Mammary epithelial cell (primary cell): ENCODE data around the gene PNPLA5.

Source experiments
- EZH2 ChIP-seq: IDR thresholded peaks from 2 replicates; pipeline ENCODE4 v1.6.1; 2012; ENCODE audit warnings: low read length, inconsistent platforms, borderline replicate concordance
- TF ChIP-seq, protein P1 (sequence below), 2 donors: IDR thresholded peaks in 1 of 2; conservative IDR thresholded peaks in 1 of 2; 2 replicates each; pipeline ENCODE4 v1.5.1; 2011 to 2012; ENCODE audit warnings: inconsistent platforms in 2 of 2, low read length in 2 of 2, mild to moderate bottlenecking in 2 of 2, control low read depth in 1 of 2, low read depth in 1 of 2; ENCODE audit not compliant: insufficient read depth in 1 of 2; ENCODE audit errors: extremely low read depth in 1 of 2

DNA sequence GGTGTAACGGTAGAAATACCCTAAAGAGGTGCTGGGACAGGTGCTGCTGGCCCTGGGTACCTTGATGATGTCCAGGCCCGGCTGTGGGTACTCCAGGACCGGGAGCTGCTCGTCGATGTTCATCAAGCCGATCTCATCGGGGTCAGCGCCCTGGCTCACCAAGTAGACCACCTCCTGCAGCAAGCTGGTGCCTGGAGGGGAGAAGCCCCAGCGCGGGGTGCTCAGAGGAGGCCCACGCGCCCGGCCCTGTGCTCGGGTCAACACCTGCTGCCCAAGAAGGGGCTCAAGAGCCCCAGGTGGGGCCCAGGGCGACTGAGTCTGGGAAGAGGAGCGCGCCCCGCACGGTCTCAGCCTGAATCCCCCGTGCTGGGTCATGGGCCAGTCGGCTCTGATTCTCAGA is 50.1 kb downstream of the PNPLA5 start:
- TF ChIP-seq, protein P1, sequence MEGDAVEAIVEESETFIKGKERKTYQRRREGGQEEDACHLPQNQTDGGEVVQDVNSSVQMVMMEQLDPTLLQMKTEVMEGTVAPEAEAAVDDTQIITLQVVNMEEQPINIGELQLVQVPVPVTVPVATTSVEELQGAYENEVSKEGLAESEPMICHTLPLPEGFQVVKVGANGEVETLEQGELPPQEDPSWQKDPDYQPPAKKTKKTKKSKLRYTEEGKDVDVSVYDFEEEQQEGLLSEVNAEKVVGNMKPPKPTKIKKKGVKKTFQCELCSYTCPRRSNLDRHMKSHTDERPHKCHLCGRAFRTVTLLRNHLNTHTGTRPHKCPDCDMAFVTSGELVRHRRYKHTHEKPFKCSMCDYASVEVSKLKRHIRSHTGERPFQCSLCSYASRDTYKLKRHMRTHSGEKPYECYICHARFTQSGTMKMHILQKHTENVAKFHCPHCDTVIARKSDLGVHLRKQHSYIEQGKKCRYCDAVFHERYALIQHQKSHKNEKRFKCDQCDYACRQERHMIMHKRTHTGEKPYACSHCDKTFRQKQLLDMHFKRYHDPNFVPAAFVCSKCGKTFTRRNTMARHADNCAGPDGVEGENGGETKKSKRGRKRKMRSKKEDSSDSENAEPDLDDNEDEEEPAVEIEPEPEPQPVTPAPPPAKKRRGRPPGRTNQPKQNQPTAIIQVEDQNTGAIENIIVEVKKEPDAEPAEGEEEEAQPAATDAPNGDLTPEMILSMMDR (conservative IDR thresholded peaks at IDR 0.05 in 1 of 2, IDR thresholded peaks at IDR 0.05 in 1 of 2; ENCODE audit: extremely low read depth in 1 of 2, insufficient read depth in 1 of 2, low read depth in 1 of 2, low read length in 2 of 2), result no peak
- TF ChIP-seq EZH2, result no peak
